HCT116 (cell line): ENCODE results near the gene CRACR2A.
A peak's percentile ranks its signal among the peaks of the same experiment; 100 is the strongest.

Experiments used
- CBX3 ChIP-seq: IDR thresholded peaks from 2 replicates; pipeline ENCODE4 v1.6.1; 2012; ENCODE audit warnings: low read depth
- CEBPB ChIP-seq: IDR thresholded peaks from 2 replicates; pipeline ENCODE4 v1.6.1; 2012; ENCODE audit warnings: low read depth
- CTCF ChIP-seq, 3 experiments: fragments of 200-600 bp in 1 of 3; sonication (generic) in 1 of 3; IDR thresholded peaks in 2 of 3; conservative IDR thresholded peaks in 1 of 3; 2 replicates each; pipeline ENCODE4 v1.5.1; 2012 to 2017; ENCODE audit warnings: low read depth in 2 of 3, low read length in 2 of 3, antibody characterized with exemption in 1 of 3, borderline replicate concordance in 1 of 3, control low read depth in 1 of 3, mild to moderate bottlenecking in 1 of 3, mixed read lengths in 1 of 3, mixed run types in 1 of 3, moderate library complexity in 1 of 3; ENCODE audit not compliant: insufficient read depth in 1 of 3
- EGR1 ChIP-seq: IDR thresholded peaks from 2 replicates; pipeline ENCODE4 v1.6.1; 2012; ENCODE audit warnings: low read depth
- ELF1 ChIP-seq: IDR thresholded peaks from 2 replicates; pipeline ENCODE4 v1.6.1; 2012; ENCODE audit warnings: low read depth, borderline replicate concordance
- EZH2 ChIP-seq: fragments of 200-600 bp; sonication (generic); IDR thresholded peaks from 2 replicates; pipeline ENCODE4 v1.6.1; 2017; ENCODE audit warnings: antibody characterized with exemption, mixed run types
- POLR2A ChIP-seq: IDR thresholded peaks from 2 replicates; pipeline ENCODE4 v1.7.0; 2011; ENCODE audit warnings: borderline replicate concordance; ENCODE audit not compliant: insufficient read depth, insufficient read length; ENCODE audit errors: extremely low read depth
- SIN3A ChIP-seq: IDR thresholded peaks from 2 replicates; pipeline ENCODE4 v1.6.1; 2012; ENCODE audit warnings: low read depth
- TCF7L2 ChIP-seq: IDR thresholded peaks from 2 replicates; pipeline ENCODE4 v1.7.0; 2011; ENCODE audit warnings: borderline replicate concordance, inconsistent platforms; ENCODE audit not compliant: insufficient read depth, insufficient read length; ENCODE audit errors: extremely low read depth
- ZBTB33 ChIP-seq: IDR thresholded peaks from 2 replicates; pipeline ENCODE4 v1.6.1; 2011; ENCODE audit warnings: mild to moderate bottlenecking, low read length, moderate library complexity; ENCODE audit not compliant: insufficient replicate concordance; ENCODE audit errors: extremely low read depth
- TF ChIP-seq, protein P1 (sequence below): IDR thresholded peaks from 2 replicates; pipeline ENCODE4 v1.6.1; 2012
- TF ChIP-seq, protein P2 (sequence below): IDR thresholded peaks from 2 replicates; pipeline ENCODE4 v1.6.1; 2012; ENCODE audit warnings: low read depth

GRCh38 chr12:3752741-3753486 lies at the start of gene CRACR2A:
- TF ChIP-seq, protein P1, sequence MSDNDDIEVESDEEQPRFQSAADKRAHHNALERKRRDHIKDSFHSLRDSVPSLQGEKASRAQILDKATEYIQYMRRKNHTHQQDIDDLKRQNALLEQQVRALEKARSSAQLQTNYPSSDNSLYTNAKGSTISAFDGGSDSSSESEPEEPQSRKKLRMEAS, result peak; percentile 82
- TF ChIP-seq CTCF (IDR thresholded peaks at IDR 0.05 in 2 of 3, conservative IDR thresholded peaks at IDR 0.05 in 1 of 3; ENCODE audit: borderline replicate concordance in 1 of 3, insufficient read depth in 1 of 3, low read depth in 2 of 3, low read length in 2 of 3), result peak; percentile 59 to 81 (median 70); a peak in 5 of 6 replicates
- TF ChIP-seq POLR2A, result peak; percentile 31
- no peak for TF ChIP-seq CEBPB
- no peak for TF ChIP-seq CBX3
- TF ChIP-seq ELF1, result peak; percentile 33; the same call in 1 of the 2 replicates
- no peak for TF ChIP-seq EZH2
- TF ChIP-seq SIN3A, result peak; percentile 59
- TF ChIP-seq ZBTB33, result peak; percentile 53
- TF ChIP-seq EGR1, result 0 out of 2 replicates have a peak, but pooled peaks have one; percentile 18
- TF ChIP-seq, protein P2, sequence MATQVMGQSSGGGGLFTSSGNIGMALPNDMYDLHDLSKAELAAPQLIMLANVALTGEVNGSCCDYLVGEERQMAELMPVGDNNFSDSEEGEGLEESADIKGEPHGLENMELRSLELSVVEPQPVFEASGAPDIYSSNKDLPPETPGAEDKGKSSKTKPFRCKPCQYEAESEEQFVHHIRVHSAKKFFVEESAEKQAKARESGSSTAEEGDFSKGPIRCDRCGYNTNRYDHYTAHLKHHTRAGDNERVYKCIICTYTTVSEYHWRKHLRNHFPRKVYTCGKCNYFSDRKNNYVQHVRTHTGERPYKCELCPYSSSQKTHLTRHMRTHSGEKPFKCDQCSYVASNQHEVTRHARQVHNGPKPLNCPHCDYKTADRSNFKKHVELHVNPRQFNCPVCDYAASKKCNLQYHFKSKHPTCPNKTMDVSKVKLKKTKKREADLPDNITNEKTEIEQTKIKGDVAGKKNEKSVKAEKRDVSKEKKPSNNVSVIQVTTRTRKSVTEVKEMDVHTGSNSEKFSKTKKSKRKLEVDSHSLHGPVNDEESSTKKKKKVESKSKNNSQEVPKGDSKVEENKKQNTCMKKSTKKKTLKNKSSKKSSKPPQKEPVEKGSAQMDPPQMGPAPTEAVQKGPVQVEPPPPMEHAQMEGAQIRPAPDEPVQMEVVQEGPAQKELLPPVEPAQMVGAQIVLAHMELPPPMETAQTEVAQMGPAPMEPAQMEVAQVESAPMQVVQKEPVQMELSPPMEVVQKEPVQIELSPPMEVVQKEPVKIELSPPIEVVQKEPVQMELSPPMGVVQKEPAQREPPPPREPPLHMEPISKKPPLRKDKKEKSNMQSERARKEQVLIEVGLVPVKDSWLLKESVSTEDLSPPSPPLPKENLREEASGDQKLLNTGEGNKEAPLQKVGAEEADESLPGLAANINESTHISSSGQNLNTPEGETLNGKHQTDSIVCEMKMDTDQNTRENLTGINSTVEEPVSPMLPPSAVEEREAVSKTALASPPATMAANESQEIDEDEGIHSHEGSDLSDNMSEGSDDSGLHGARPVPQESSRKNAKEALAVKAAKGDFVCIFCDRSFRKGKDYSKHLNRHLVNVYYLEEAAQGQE, result no peak
- TF ChIP-seq TCF7L2, result no peak
